Measurements from ENCODE around the gene SESTD1.

- TF ChIP-seq CTCF (IDR thresholded peaks at IDR 0.05) (no peak), POLR2A (IDR thresholded peaks at IDR 0.05) (no peak)
Measured at GRCh38 chr2:179263015-179263414, 1.6 kb downstream of the SESTD1 start.

Measured in heart left ventricle (tissue), 13 donors.